ENCODE results near the gene COL12A1. TPM values are rescaled to one million over a fixed set of nuclear protein-coding genes. Genes with fewer than 3 reads are reported as not detected.

The COL12A1 gene
- total RNA-seq (658 TPM), polyA plus RNA-seq (ENCODE audit: insufficient read depth in 1 of 8, insufficient read length in 8 of 8, low replicate concordance in 1 of 8) (1,000 to 10,000 TPM in 1 of 8 donors, 100 to 1,000 TPM in 7; 244 to 1,030 (median 473) TPM)
- long read RNA-seq, donor 1, full-length matches to known transcripts, result 2 of 2 reads
- long read RNA-seq, donor 1, partial matches to known transcripts, result 0 of 2 reads
- long read RNA-seq, donor 1, other reads (novel, unspliced or antisense), result 0 of 2 reads
- long read RNA-seq, donor 2, result 0 reads
- long read RNA-seq, donor 3, full-length matches to known transcripts, result 1 of 10 reads
- long read RNA-seq, donor 3, partial matches to known transcripts, result 9 of 10 reads
- long read RNA-seq, donor 3, other reads (novel, unspliced or antisense), result 0 of 10 reads
- long read RNA-seq, donor 4, partial matches to known transcripts, result 34 of 36 reads
- long read RNA-seq, donor 4, other reads (novel, unspliced or antisense), result 0 of 36 reads
- long read RNA-seq, donor 5, full-length matches to known transcripts, result 8 of 763 reads
- long read RNA-seq, donor 5, partial matches to known transcripts, result 755 of 763 reads
- long read RNA-seq, donor 5, other reads (novel, unspliced or antisense), result 0 of 763 reads
- long read RNA-seq, donor 6, full-length matches to known transcripts, result 1 of 31 reads
- long read RNA-seq, donor 6, partial matches to known transcripts, result 30 of 31 reads
- long read RNA-seq, donor 6, other reads (novel, unspliced or antisense), result 0 of 31 reads
- long read RNA-seq, donor 7, full-length matches to known transcripts, result 6 of 193 reads
- long read RNA-seq, donor 7, partial matches to known transcripts, result 187 of 193 reads
- long read RNA-seq, donor 7, other reads (novel, unspliced or antisense), result 0 of 193 reads
- long read RNA-seq, donor 8, full-length matches to known transcripts, result 2 of 129 reads
- long read RNA-seq, donor 8, partial matches to known transcripts, result 127 of 129 reads
- long read RNA-seq, donor 8, other reads (novel, unspliced or antisense), result 0 of 129 reads
- long read RNA-seq, donor 9, partial matches to known transcripts, result 90 of 92 reads
- long read RNA-seq, donor 9, other reads (novel, unspliced or antisense), result 0 of 92 reads
- long read RNA-seq, donor 10, partial matches to known transcripts, result 234 of 236 reads
- long read RNA-seq, donor 10, other reads (novel, unspliced or antisense), result 0 of 236 reads
- long read RNA-seq, donor 11, full-length matches to known transcripts, result 4 of 492 reads
- long read RNA-seq, donor 11, partial matches to known transcripts, result 488 of 492 reads
- long read RNA-seq, donor 11, other reads (novel, unspliced or antisense), result 0 of 492 reads

GRCh38 chr6:75205776-75206575 lies at the start of gene COL12A1:
COL12A1 (minus strand) TSS chr6:75206053; CDS start chr6:75202792, 3,261 bp downstream.
- Histone ChIP-seq H3K27ac (ENCODE audit: low read length) (peak within 1 kb of the TSS; percentile 97), H3K4me1 (ENCODE audit: control insufficient read depth, insufficient read depth, low read length) (peaks cover 54% of the 10 kb centered on the region), H3K9me3 (replicated peaks; ENCODE audit: control insufficient read depth, low read depth, low read length) (no peaks in the 10 kb centered on the region), H3K36me3 (ENCODE audit: control insufficient read depth, insufficient read depth, low read length) (no peaks in the 10 kb centered on the region), H3K27me3 (ENCODE audit: control insufficient read depth, insufficient read depth, low read length) (peaks cover 55% of the 10 kb centered on the region), H3K4me3 (ENCODE audit: low read length) (peak within 1 kb of the TSS; percentile 71)
- peak; percentile 99 for DNase-seq
- under 1% methylated on average over 57 of the region's 64 CpGs for WGBS (ENCODE audit: insufficient coverage)

GRCh38 chr6:75250552-75250951 lies 44.7 kb upstream of the COL12A1 start:
- H3K36me3 ChIP-seq (ENCODE audit: control insufficient read depth, insufficient read depth, low read length), result peaks cover 5% of the 10 kb centered on the region
- no peaks in the 10 kb centered on the region for H3K9me3 ChIP-seq (replicated peaks; ENCODE audit: control insufficient read depth, low read depth, low read length)
- H3K27me3 ChIP-seq (ENCODE audit: control insufficient read depth, insufficient read depth, low read length), result no peaks in the 10 kb centered on the region
- no peak overlapping the region for H3K27ac ChIP-seq (ENCODE audit: low read length)
- DNase-seq, result no peak
- no CpG with 5 or more reads among the region's 2 CpGs for WGBS (ENCODE audit: insufficient coverage)
- H3K4me3 ChIP-seq (ENCODE audit: low read length), result no peak overlapping the region
- H3K4me1 ChIP-seq (ENCODE audit: control insufficient read depth, insufficient read depth, low read length), result no peaks in the 10 kb centered on the region

- DNase-seq, result no peak
- no peak overlapping the region for H3K4me3 ChIP-seq (ENCODE audit: low read length)
- H3K27me3 ChIP-seq (ENCODE audit: control insufficient read depth, insufficient read depth, low read length), result no peaks in the 10 kb centered on the region
- no peaks in the 10 kb centered on the region for H3K9me3 ChIP-seq (replicated peaks; ENCODE audit: control insufficient read depth, low read depth, low read length)
- H3K4me1 ChIP-seq (ENCODE audit: control insufficient read depth, insufficient read depth, low read length), result no peaks in the 10 kb centered on the region
- peaks cover 5% of the 10 kb centered on the region for H3K36me3 ChIP-seq (ENCODE audit: control insufficient read depth, insufficient read depth, low read length)
- H3K27ac ChIP-seq (ENCODE audit: low read length), result no peak overlapping the region
Observed at GRCh38 chr6:75249837-75250236, 44.0 kb upstream of the COL12A1 start.

DNA sequence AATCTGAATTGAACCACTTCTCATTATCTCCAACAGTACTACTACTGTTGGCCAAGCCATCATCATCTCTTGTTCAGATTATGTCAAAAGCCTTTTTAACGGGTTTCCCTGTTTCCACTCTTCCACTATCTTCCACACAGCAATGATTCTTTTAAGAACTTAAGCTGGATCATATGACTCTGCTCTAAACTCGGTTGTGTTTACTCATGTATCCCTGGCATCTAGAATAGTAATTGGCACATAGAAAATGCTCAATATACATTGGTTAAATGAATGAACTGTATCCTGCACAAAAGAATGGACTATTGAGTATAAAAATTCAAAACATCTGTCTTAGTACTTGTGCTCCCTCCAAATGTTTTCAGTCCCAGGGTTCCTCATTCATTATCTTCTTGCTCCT lies 40.5 kb upstream of the COL12A1 start:
- H3K36me3 ChIP-seq (ENCODE audit: control insufficient read depth, insufficient read depth, low read length), result no peaks in the 10 kb centered on the region
- peaks cover 9% of the 10 kb centered on the region for H3K4me1 ChIP-seq (ENCODE audit: control insufficient read depth, insufficient read depth, low read length)
- no CpG with 5 or more reads among the region's 2 CpGs for WGBS (ENCODE audit: insufficient coverage)
- no peaks in the 10 kb centered on the region for H3K9me3 ChIP-seq (replicated peaks; ENCODE audit: control insufficient read depth, low read depth, low read length)
- DNase-seq, result no peak
- H3K4me3 ChIP-seq (ENCODE audit: low read length), result no peak overlapping the region
- H3K27me3 ChIP-seq (ENCODE audit: control insufficient read depth, insufficient read depth, low read length), result no peaks in the 10 kb centered on the region
- no peak overlapping the region for H3K27ac ChIP-seq (ENCODE audit: low read length)

- Histone ChIP-seq H3K27ac (ENCODE audit: low read length) (peak overlapping the region; percentile 99), H3K4me3 (ENCODE audit: low read length) (peak overlapping the region; percentile 96), H3K36me3 (ENCODE audit: control insufficient read depth, insufficient read depth, low read length) (peaks cover under 1% of the 10 kb centered on the region), H3K4me1 (ENCODE audit: control insufficient read depth, insufficient read depth, low read length) (peaks cover 9% of the 10 kb centered on the region), H3K9me3 (replicated peaks; ENCODE audit: control insufficient read depth, low read depth, low read length) (no peaks in the 10 kb centered on the region), H3K27me3 (ENCODE audit: control insufficient read depth, insufficient read depth, low read length) (no peaks in the 10 kb centered on the region)
- DNase-seq, result no peak
- 26% methylated on average over 6 of the region's 15 CpGs for WGBS (ENCODE audit: insufficient coverage)
Observed at GRCh38 chr6:75244063-75244584, 38.3 kb upstream of the COL12A1 start.

DNA sequence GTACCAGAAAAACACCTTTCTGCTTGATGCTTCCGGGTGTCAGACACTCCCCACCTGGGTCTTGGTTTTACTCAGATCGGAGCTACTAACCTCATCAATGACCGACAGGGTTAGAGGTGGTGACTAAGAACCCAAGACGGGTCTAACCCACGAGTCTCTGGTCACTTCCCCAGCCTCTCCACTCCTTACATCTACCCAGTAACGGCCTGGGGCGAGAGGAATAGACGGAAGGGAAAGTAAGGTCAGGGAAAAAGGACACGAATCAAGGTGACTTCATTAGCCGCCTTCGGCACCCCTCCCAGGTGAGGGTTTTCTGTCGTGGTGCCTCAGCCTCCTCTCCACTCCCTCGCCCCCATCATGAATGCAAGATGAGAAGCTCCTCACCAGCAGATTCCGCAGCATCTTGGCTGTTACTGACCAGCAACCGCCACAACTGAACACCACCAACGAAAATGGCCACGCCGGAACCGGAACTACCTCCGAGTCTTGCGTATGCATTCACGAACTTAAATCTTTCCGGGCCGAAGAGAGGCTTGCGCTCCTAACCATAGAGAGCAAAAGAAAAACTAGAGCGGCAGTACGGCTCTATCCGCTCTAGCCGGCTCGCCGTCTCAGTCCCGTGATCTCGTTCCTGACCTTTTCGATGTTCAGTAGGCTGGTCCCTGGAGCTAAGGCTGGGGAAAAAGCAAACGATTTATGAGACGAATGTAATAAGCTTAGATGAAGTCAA lies 37.6 kb upstream of the COL12A1 start, which contains the start of gene COX7A2:
Gene COX7A2, minus strand, starts transcription at position 469 of the 730 bp plus-strand sequence. Its CDS starts 67 bp downstream, at position 402.
- peaks cover 7% of the 10 kb centered on the region for H3K36me3 ChIP-seq (ENCODE audit: control insufficient read depth, insufficient read depth, low read length)
- peaks cover 9% of the 10 kb centered on the region for H3K4me1 ChIP-seq (ENCODE audit: control insufficient read depth, insufficient read depth, low read length)
- no peaks in the 10 kb centered on the region for H3K27me3 ChIP-seq (ENCODE audit: control insufficient read depth, insufficient read depth, low read length)
- no peaks in the 10 kb centered on the region for H3K9me3 ChIP-seq (replicated peaks; ENCODE audit: control insufficient read depth, low read depth, low read length)
- DNase-seq, result peak; percentile 99
- H3K27ac ChIP-seq (ENCODE audit: low read length), result peak within 1 kb of the TSS; percentile 99
- WGBS (ENCODE audit: insufficient coverage), result 0% methylated on average over 25 of the region's 36 CpGs
- H3K4me3 ChIP-seq (ENCODE audit: low read length), result peak within 1 kb of the TSS; percentile 96

- Histone ChIP-seq H3K4me1 (ENCODE audit: control insufficient read depth, insufficient read depth, low read length) (peaks cover 18% of the 10 kb centered on the region), H3K27ac (ENCODE audit: low read length) (no peak overlapping the region), H3K9me3 (replicated peaks; ENCODE audit: control insufficient read depth, low read depth, low read length) (no peaks in the 10 kb centered on the region), H3K36me3 (ENCODE audit: control insufficient read depth, insufficient read depth, low read length) (peaks cover 9% of the 10 kb centered on the region), H3K4me3 (ENCODE audit: low read length) (no peak overlapping the region), H3K27me3 (ENCODE audit: control insufficient read depth, insufficient read depth, low read length) (no peaks in the 10 kb centered on the region)
- 82% methylated on average over 2 of the region's 4 CpGs for WGBS (ENCODE audit: insufficient coverage)
- DNase-seq, result no peak
Observed at GRCh38 chr6:75236630-75237029, 30.8 kb upstream of the COL12A1 start.

DNA sequence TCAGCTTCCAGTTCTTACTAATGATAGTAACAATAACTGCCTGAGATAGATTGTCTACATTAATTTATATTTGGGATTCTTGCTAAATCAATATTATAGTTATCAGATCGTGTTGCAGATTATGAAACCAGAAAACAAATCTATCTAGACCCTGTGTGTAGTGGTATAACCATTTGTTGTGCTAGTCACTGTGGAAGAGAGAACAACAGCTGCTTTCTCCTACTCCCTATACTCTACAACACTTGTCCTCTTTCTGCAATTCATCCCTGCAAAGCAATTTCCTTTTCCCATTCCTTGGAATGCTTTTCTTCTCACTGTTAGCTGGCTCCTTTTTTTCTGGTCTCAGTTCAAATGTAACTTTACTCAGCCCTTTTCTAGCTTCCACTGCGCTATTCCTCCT lies 29.4 kb upstream of the COL12A1 start:
- Histone ChIP-seq H3K36me3 (ENCODE audit: control insufficient read depth, insufficient read depth, low read length) (peaks cover 9% of the 10 kb centered on the region), H3K4me1 (ENCODE audit: control insufficient read depth, insufficient read depth, low read length) (peaks cover 20% of the 10 kb centered on the region), H3K4me3 (ENCODE audit: low read length) (no peak overlapping the region), H3K9me3 (replicated peaks; ENCODE audit: control insufficient read depth, low read depth, low read length) (no peaks in the 10 kb centered on the region), H3K27ac (ENCODE audit: low read length) (peak overlapping the region; percentile 52), H3K27me3 (ENCODE audit: control insufficient read depth, insufficient read depth, low read length) (no peaks in the 10 kb centered on the region)
- DNase-seq, result no peak
- WGBS (ENCODE audit: insufficient coverage), result no CpG with 5 or more reads among the region's 2 CpGs
